ENCODE measurements around the gene MET. TPM values are rescaled to one million over a fixed set of nuclear protein-coding genes. Genes with fewer than 3 reads are reported as not detected.

Gene MET
- polyA plus RNA-seq, 1 donor: 13.5 TPM

Other genes with a start within 250 kb of the MET start
- gene CAV2, start 172.5 kb upstream of the MET start, polyA plus RNA-seq (ENCODE audit: insufficient read length): 35.8 TPM
- 162 TPM for gene CAV1, start 147.2 kb upstream of the MET start, polyA plus RNA-seq (ENCODE audit: insufficient read length)
- 213 TPM for gene CAPZA2, start 190.4 kb downstream of the MET start, polyA plus RNA-seq (ENCODE audit: insufficient read length)

Data from forelimb muscle (tissue), 1 donor.